Endothelial cell of umbilical vein (primary cell): Measurements from ENCODE around the gene SCIN. TPM values are rescaled to one million over a fixed set of nuclear protein-coding genes. Genes with fewer than 3 reads are reported as not detected.
A peak's percentile ranks its signal among the peaks of the same experiment; 100 is the strongest.

Experiments
- BruUV-seq: library from RNA; stranded (reverse); fragments of 400-500 nt; replicated peaks from 2 replicates; lab custom pipeline; 2021; lab: Mats Ljungman, UMichigan
- CTCF ChIA-PET: fragments of 300-600, 350-600 bp; sonication (Branson Sonifier 250); formaldehyde crosslinking; loops from one replicate; lab custom pipeline; 2021; ENCODE audit warnings: antibody characterized with exemption, inconsistent platforms; lab: Charles Lee
- POLR2A ChIA-PET: fragments of 300-600, 350-600 bp; sonication (Branson Sonifier 250); formaldehyde crosslinking; loops from one replicate; lab custom pipeline; 2021; ENCODE audit warnings: antibody characterized with exemption, inconsistent platforms; lab: Charles Lee
- DNase-seq: peaks from one replicate; pipeline ENCODE4 v3.0.0-alpha.2; 2011; ENCODE audit warnings: low read depth, low spot score
- FAIRE-seq: peaks from 2 replicates; lab custom pipeline; 2011; peaks lifted over from hg19 to GRCh38; lab: Jason Lieb, UNC
- H2AFZ ChIP-seq: 2 replicates; pipeline ENCODE4 v1.6.0; 2012; ENCODE audit warnings: low read depth, low read length, control low read depth, inconsistent platforms
- H3K27ac ChIP-seq: 2 replicates; pipeline ENCODE4 v1.5.1; 2011; ENCODE audit warnings: low read depth, mild to moderate bottlenecking, control low read depth, low read length, moderate library complexity; ENCODE audit not compliant: insufficient read depth
- H3K27me3 ChIP-seq, 2 experiments: 2 replicates each; pipeline versions ENCODE4 v1.6.0 to v1.6.1; 2011; ENCODE audit warnings: low read length in 2 of 2, mixed read lengths in 1 of 2; ENCODE audit not compliant: control insufficient read depth in 2 of 2, insufficient read depth in 2 of 2
- H3K36me3 ChIP-seq, 2 experiments: 2 replicates in 1 of 2; 3 replicates in 1 of 2; pipeline ENCODE4 v1.5.1; 2011; ENCODE audit warnings: low read length in 2 of 2, mild to moderate bottlenecking in 1 of 2, moderate library complexity in 1 of 2; ENCODE audit not compliant: control insufficient read depth in 2 of 2, insufficient read depth in 2 of 2; ENCODE audit errors: extremely low read depth in 1 of 2
- H3K4me1 ChIP-seq: 3 replicates; pipeline ENCODE4 v1.5.1; 2011; ENCODE audit warnings: mild to moderate bottlenecking, low read length; ENCODE audit not compliant: control insufficient read depth, insufficient read depth; ENCODE audit errors: extremely low read depth
- H3K4me2 ChIP-seq: 2 replicates; pipeline ENCODE4 v1.6.1; 2011; ENCODE audit warnings: low read length, control low read depth, mixed read lengths; ENCODE audit not compliant: insufficient read depth
- H3K4me3 ChIP-seq, 3 experiments: fragments of 200-600 bp in 1 of 3; sonication (generic), shearing (Covaris generic) in 1 of 3; replicated peaks in 1 of 3; 2 replicates each; pipeline ENCODE4 v1.5.1; 2011 to 2016; ENCODE audit warnings: control low read depth in 3 of 3, low read length in 3 of 3, mild to moderate bottlenecking in 2 of 3, inconsistent platforms in 1 of 3, low read depth in 1 of 3, moderate library complexity in 1 of 3; ENCODE audit not compliant: insufficient read depth in 1 of 3
- H3K79me2 ChIP-seq: 2 replicates; pipeline ENCODE4 v1.6.0; 2012; ENCODE audit warnings: low read length, inconsistent platforms; ENCODE audit not compliant: control insufficient read depth, insufficient read depth
- H3K9ac ChIP-seq: replicated peaks from 2 replicates; pipeline ENCODE3; 2011; ENCODE audit warnings: low read length, control low read depth; ENCODE audit not compliant: insufficient read depth; ENCODE audit errors: extremely low read depth
- H3K9me1 ChIP-seq: replicated peaks from 3 replicates; pipeline ENCODE4 v1.6.0; 2011; ENCODE audit warnings: mild to moderate bottlenecking, low read length; ENCODE audit not compliant: control insufficient read depth, insufficient read depth; ENCODE audit errors: extremely low read depth
- H3K9me3 ChIP-seq: replicated peaks from 2 replicates; pipeline ENCODE4 v1.5.1; 2012; ENCODE audit warnings: low read length, inconsistent platforms; ENCODE audit not compliant: control insufficient read depth, insufficient read depth
- H4K20me1 ChIP-seq: replicated peaks from 2 replicates; pipeline ENCODE3; 2011; ENCODE audit warnings: mild to moderate bottlenecking, low read length; ENCODE audit not compliant: control insufficient read depth, insufficient read depth; ENCODE audit errors: extremely low read depth
- EZH2 ChIP-seq: IDR thresholded peaks from 2 replicates; pipeline ENCODE4 v1.6.1; 2012; ENCODE audit warnings: borderline replicate concordance, low read depth, mild to moderate bottlenecking, moderate library complexity, low read length, inconsistent platforms; ENCODE audit not compliant: severe bottlenecking
- FOS ChIP-seq: IDR thresholded peaks from 2 replicates; pipeline ENCODE4 v1.6.1; 2011; ENCODE audit warnings: mild to moderate bottlenecking, low read length, moderate library complexity, borderline replicate concordance; ENCODE audit not compliant: insufficient read depth
- GATA2 ChIP-seq: IDR thresholded peaks from 2 replicates; pipeline ENCODE4 v1.7.0; 2011; ENCODE audit warnings: low read depth, mild to moderate bottlenecking, moderate library complexity, mixed read lengths, low read length; ENCODE audit not compliant: insufficient read length, insufficient read depth
- JUN ChIP-seq: IDR thresholded peaks from 2 replicates; pipeline ENCODE4 v1.6.1; 2011; ENCODE audit warnings: borderline replicate concordance, low read depth; ENCODE audit not compliant: insufficient read length, insufficient read depth
- MYC ChIP-seq: IDR thresholded peaks from one replicate; pipeline ENCODE4 v1.6.1; 2011; ENCODE audit warnings: mild to moderate bottlenecking, low read depth, low read length
- POLR2A ChIP-seq: IDR thresholded peaks from 2 replicates; pipeline ENCODE4 v1.6.1; 2012; ENCODE audit warnings: low read depth, mild to moderate bottlenecking, control low read depth, low read length
- POLR2AphosphoS5 ChIP-seq: IDR thresholded peaks from 2 replicates; pipeline ENCODE4 v1.6.1; 2012; ENCODE audit warnings: low read depth, mild to moderate bottlenecking, control low read depth, low read length, moderate library complexity; ENCODE audit not compliant: insufficient read depth
- dilution Hi-C: fragments of 300-500 bp; cut with MboI; formaldehyde crosslinking; loops from one replicate; pipeline ENCODE4 v1.15.0; 2019; ENCODE audit warnings: low sequenced_read_pairs; ENCODE audit not compliant: extremely low pct_ligation_motif_present
- intact Hi-C: fragments of 100-400 bp; cut with micrococcal nuclease; formaldehyde crosslinking; loops from one replicate; pipeline ENCODE4 v1.10.0; 2022
- polyA plus RNA-seq, 4 experiments: library from polyadenylated mRNA; depleted of rRNA in 3 of 4; stranded (reverse) in 3 of 4; unstranded in 1 of 4; fragments of >200 nt; gene quantifications; 2 replicates each; pipeline versions ENCODE4 v1.2.1 to v1.2.3, GENCODE V29; 2011 to 2012; ENCODE audit warnings: missing spikeins in 1 of 4
- total RNA-seq: library from RNA; stranded (reverse); gene quantifications from 2 replicates; pipeline ENCODE4 v1.2.3, GENCODE V29; 2021
- TF ChIP-seq, protein P1 (sequence below), 2 donors: IDR thresholded peaks; 1 replicate in 1 of 2; 2 replicates in 1 of 2; pipeline ENCODE4 v1.5.1; 2011; ENCODE audit warnings: low read length in 2 of 2, mild to moderate bottlenecking in 2 of 2, moderate library complexity in 2 of 2, control low read depth in 1 of 2, inconsistent platforms in 1 of 2, low read depth in 1 of 2; ENCODE audit not compliant: insufficient read depth in 1 of 2; ENCODE audit errors: extremely low read depth in 1 of 2
- TF ChIP-seq, protein P2 (sequence below): IDR thresholded peaks from 2 replicates; pipeline ENCODE4 v1.6.1; 2011; ENCODE audit not compliant: insufficient read depth, insufficient read length

SCIN gene
- total and polyA plus RNA-seq, 2 donors (not counting 3 experiments of a cell fraction or from before 2014, with no cell fraction given): 0.07 to 0.69 TPM

DNA sequence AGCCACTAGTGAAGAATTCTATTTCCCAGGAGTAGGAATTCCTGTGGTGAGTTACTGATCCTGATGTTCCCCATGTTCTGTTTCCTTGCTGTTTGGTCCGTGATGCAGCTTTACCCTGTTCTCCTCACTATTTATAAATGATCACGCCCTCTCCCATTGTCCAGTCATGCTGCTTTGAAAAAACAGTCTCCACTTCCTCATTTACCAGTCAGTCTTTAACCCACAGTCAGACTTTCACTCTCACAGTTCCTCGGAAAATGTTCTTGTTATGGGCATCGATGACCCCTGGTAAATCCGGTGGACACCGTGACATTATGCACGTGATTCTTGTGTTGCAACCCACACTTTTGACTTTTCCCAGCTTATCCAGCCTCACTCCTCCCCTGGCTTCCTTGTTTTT is 14.4 kb downstream of the SCIN start:
- H3K27ac ChIP-seq: no peak overlapping the region
- no peak overlapping the region for H3K4me3 ChIP-seq
- no peaks in the 10 kb centered on the region for H3K36me3 ChIP-seq
- H3K4me1 ChIP-seq: no peaks in the 10 kb centered on the region
- intact Hi-C loops: no loop called here
- dilution Hi-C loops: no loop called here
- POLR2A ChIA-PET: no interaction called here
- TF ChIP-seq POLR2A (no peak), POLR2AphosphoS5 (no peak), EZH2 (no peak), MYC (no peak), GATA2 (no peak), JUN (no peak), FOS (no peak)
- TF ChIP-seq, protein P1, sequence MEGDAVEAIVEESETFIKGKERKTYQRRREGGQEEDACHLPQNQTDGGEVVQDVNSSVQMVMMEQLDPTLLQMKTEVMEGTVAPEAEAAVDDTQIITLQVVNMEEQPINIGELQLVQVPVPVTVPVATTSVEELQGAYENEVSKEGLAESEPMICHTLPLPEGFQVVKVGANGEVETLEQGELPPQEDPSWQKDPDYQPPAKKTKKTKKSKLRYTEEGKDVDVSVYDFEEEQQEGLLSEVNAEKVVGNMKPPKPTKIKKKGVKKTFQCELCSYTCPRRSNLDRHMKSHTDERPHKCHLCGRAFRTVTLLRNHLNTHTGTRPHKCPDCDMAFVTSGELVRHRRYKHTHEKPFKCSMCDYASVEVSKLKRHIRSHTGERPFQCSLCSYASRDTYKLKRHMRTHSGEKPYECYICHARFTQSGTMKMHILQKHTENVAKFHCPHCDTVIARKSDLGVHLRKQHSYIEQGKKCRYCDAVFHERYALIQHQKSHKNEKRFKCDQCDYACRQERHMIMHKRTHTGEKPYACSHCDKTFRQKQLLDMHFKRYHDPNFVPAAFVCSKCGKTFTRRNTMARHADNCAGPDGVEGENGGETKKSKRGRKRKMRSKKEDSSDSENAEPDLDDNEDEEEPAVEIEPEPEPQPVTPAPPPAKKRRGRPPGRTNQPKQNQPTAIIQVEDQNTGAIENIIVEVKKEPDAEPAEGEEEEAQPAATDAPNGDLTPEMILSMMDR (IDR thresholded peaks at IDR 0.05; ENCODE audit: extremely low read depth in 1 of 2, insufficient read depth in 1 of 2, low read depth in 1 of 2, low read length in 2 of 2): no peak
- TF ChIP-seq, protein P2, sequence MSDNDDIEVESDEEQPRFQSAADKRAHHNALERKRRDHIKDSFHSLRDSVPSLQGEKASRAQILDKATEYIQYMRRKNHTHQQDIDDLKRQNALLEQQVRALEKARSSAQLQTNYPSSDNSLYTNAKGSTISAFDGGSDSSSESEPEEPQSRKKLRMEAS: no peak
- no peaks in the 10 kb centered on the region for H3K9me3 ChIP-seq
- H3K4me2 ChIP-seq: no peak overlapping the region
- no peaks in the 10 kb centered on the region for H3K79me2 ChIP-seq
- no peaks in the 10 kb centered on the region for H4K20me1 ChIP-seq
- BruUV-seq: no TSS peak
- H3K27me3 ChIP-seq: no peaks in the 10 kb centered on the region
- no peak overlapping the region for H3K9ac ChIP-seq
- peak overlapping the region; percentile 31 for H2AFZ ChIP-seq
- DNase-seq (peak; percentile 6), FAIRE-seq (no peak)
- CTCF ChIA-PET: interaction anchor here (1.0 to 1.5 kb wide), 2 partner anchors 12 to 39 kb away, joined by 3 read pairs; no protein-coding TSS in a partner anchor
- no peaks in the 10 kb centered on the region for H3K9me1 ChIP-seq
